ENCODE measurements around the gene EIF4G2. TPM values are rescaled to one million over a fixed set of nuclear protein-coding genes. Genes with fewer than 3 reads are reported as not detected.

EIF4G2 gene
- total and polyA plus RNA-seq, 2 of the 8 experiments (the other 6 are each of a cell fraction or from before 2014, with no cell fraction given), result 438 to 964 TPM

GRCh38 chr11:10806206-10806605 lies 2.5 kb downstream of the EIF4G2 start (continued):
- TF ChIP-seq, protein P1, sequence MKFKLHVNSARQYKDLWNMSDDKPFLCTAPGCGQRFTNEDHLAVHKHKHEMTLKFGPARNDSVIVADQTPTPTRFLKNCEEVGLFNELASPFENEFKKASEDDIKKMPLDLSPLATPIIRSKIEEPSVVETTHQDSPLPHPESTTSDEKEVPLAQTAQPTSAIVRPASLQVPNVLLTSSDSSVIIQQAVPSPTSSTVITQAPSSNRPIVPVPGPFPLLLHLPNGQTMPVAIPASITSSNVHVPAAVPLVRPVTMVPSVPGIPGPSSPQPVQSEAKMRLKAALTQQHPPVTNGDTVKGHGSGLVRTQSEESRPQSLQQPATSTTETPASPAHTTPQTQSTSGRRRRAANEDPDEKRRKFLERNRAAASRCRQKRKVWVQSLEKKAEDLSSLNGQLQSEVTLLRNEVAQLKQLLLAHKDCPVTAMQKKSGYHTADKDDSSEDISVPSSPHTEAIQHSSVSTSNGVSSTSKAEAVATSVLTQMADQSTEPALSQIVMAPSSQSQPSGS (IDR thresholded peaks at IDR 0.05; ENCODE audit: low read length), result no peak
- no peak for TF ChIP-seq CBX8 (IDR thresholded peaks at IDR 0.05; ENCODE audit: borderline replicate concordance, low read depth, low read length)
- TF ChIP-seq ASH2L (IDR thresholded peaks at IDR 0.05; ENCODE audit: low read length), result no peak

Data from H1 (cell line).